Neutrophil (primary cell): ENCODE data around the gene PEX12.

Experiments used
- H3K27ac ChIP-seq: fragments of 200-600 bp; sonication (generic); 2 replicates; pipeline ENCODE4 v1.5.1; 2016; ENCODE audit warnings: mild to moderate bottlenecking, moderate library complexity
- H3K27me3 ChIP-seq: fragments of 200-600 bp; sonication (generic); 2 replicates; pipeline ENCODE4 v1.6.0; 2016; ENCODE audit warnings: mild to moderate bottlenecking
- H3K36me3 ChIP-seq: fragments of 200-600 bp; sonication (generic); 2 replicates; pipeline ENCODE4 v1.5.1; 2017
- H3K4me1 ChIP-seq, 2 experiments: fragments of 200-600 bp in 1 of 2; sonication (generic) in 1 of 2; 1 replicate in 1 of 2; 2 replicates in 1 of 2; pipeline versions ENCODE4 v1.5.1 to v1.6.1; 2013 to 2016; ENCODE audit warnings: low read depth in 1 of 2, low read length in 1 of 2, mild to moderate bottlenecking in 1 of 2, moderate library complexity in 1 of 2; ENCODE audit not compliant: control insufficient read depth in 1 of 2, insufficient read depth in 1 of 2
- H3K4me3 ChIP-seq, 2 experiments: fragments of 200-600 bp in 1 of 2; sonication (generic) in 1 of 2; 1 replicate in 1 of 2; 2 replicates in 1 of 2; pipeline ENCODE4 v1.5.1; 2013 to 2016; ENCODE audit warnings: low read depth in 1 of 2, low read length in 1 of 2, mild to moderate bottlenecking in 1 of 2, moderate library complexity in 1 of 2
- H3K9me3 ChIP-seq: fragments of 200-600 bp; sonication (generic); 2 replicates; pipeline ENCODE4 v1.5.1; 2016
- TF ChIP-seq, protein P1 (sequence below): fragments of 200-600 bp; sonication (generic); IDR thresholded peaks from 2 replicates; pipeline ENCODE4 v1.5.1; 2016; ENCODE audit warnings: antibody characterized with exemption

The PEX12 gene

DNA sequence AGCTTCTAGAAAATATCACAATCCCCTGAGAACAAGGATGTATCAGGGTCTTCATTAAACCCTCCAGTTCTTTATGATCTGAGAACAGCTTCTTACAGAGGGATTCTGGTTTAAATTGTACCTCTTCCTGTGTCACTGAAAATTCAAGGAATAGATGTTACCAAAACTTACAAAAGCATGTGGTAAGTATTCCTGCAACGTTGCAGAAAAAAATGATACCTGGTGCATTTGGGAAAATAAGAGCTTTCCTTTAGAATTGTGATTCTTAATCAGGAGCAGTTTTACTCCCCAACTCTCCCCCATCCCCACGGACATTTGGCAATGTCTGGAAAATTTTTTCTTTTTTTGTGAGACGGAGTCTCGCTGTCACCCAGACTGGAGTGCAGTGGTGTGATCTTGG is 25.1 kb downstream of the PEX12 start:
- H3K36me3 ChIP-seq, result no peaks in the 10 kb centered on the region
- TF ChIP-seq, protein P1, sequence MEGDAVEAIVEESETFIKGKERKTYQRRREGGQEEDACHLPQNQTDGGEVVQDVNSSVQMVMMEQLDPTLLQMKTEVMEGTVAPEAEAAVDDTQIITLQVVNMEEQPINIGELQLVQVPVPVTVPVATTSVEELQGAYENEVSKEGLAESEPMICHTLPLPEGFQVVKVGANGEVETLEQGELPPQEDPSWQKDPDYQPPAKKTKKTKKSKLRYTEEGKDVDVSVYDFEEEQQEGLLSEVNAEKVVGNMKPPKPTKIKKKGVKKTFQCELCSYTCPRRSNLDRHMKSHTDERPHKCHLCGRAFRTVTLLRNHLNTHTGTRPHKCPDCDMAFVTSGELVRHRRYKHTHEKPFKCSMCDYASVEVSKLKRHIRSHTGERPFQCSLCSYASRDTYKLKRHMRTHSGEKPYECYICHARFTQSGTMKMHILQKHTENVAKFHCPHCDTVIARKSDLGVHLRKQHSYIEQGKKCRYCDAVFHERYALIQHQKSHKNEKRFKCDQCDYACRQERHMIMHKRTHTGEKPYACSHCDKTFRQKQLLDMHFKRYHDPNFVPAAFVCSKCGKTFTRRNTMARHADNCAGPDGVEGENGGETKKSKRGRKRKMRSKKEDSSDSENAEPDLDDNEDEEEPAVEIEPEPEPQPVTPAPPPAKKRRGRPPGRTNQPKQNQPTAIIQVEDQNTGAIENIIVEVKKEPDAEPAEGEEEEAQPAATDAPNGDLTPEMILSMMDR, result no peak
- no peaks in the 10 kb centered on the region for H3K4me1 ChIP-seq
- H3K9me3 ChIP-seq, result no peaks in the 10 kb centered on the region
- H3K27ac ChIP-seq, result no peak overlapping the region
- peaks cover 37% of the 10 kb centered on the region for H3K27me3 ChIP-seq
- no peak overlapping the region for H3K4me3 ChIP-seq

GRCh38 chr17:35548978-35549377 is 29.4 kb downstream of the PEX12 start:
- H3K9me3 ChIP-seq, result no peaks in the 10 kb centered on the region
- H3K27ac ChIP-seq, result no peak overlapping the region
- H3K36me3 ChIP-seq, result no peaks in the 10 kb centered on the region
- no peak overlapping the region for H3K4me3 ChIP-seq
- peaks cover 37% of the 10 kb centered on the region for H3K27me3 ChIP-seq
- TF ChIP-seq, protein P1, result no peak
- H3K4me1 ChIP-seq, result peaks cover 7 to 9% of the 10 kb centered on the region in 2 experiments

DNA sequence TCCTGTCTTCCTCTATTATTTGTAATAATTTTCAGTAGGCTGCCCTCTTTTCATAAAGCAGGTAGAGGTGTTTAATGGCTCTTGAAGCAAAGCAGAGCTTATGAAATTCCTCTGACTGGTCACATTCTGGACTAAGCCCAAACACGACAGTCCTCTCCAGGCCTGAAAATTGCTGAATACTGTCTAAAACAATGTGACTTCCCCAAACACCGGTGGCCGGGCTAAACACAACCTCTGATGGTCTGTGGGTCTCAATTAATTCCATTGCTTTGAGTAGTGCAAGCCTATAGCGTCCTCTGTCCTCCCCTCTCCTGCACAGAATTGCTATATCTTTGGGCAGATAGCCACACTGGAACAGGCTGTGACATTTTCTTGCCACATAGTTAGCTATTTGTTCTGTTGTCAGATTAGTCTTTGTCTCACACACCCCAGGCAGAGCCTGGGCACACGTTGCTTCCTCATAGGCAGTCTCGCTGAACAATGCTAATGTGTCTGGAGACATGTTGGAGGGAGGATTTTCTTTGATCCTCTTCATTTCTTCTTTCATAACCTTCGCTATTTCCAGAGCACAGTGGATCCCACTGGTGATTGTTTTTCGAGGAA is 30.1 kb downstream of the PEX12 start:
- TF ChIP-seq, protein P1, result no peak
- Histone ChIP-seq H3K4me1 (peaks cover 7 to 9% of the 10 kb centered on the region in 2 experiments), H3K27me3 (peaks cover 30% of the 10 kb centered on the region), H3K36me3 (no peaks in the 10 kb centered on the region), H3K4me3 (no peak overlapping the region), H3K27ac (no peak overlapping the region), H3K9me3 (no peaks in the 10 kb centered on the region)

DNA sequence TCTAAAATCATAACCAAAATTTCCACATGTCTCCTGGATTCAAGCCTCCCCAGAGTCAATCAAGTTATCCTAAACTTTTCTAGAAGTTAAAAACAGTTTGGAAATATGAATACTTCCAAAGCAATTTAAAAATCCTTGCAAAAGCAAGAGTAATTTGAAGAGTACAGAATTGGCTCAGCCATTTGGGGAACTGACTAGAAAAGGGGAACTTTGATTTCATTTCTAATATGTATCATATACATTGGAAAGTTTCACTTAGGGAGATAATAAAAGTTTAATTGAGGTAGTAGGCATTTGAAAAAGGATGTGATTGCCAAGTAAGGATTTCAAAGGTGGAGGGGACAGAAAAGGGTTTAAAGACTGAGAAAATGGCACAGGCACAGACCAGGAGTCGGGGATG is 31.9 kb downstream of the PEX12 start:
- Histone ChIP-seq H3K9me3 (no peaks in the 10 kb centered on the region), H3K27ac (peak overlapping the region; percentile 48), H3K4me1 (peaks cover 11 to 20% of the 10 kb centered on the region in 2 experiments), H3K4me3 (no peak overlapping the region), H3K36me3 (no peaks in the 10 kb centered on the region), H3K27me3 (peaks cover 13% of the 10 kb centered on the region)
- TF ChIP-seq, protein P1, result no peak

DNA sequence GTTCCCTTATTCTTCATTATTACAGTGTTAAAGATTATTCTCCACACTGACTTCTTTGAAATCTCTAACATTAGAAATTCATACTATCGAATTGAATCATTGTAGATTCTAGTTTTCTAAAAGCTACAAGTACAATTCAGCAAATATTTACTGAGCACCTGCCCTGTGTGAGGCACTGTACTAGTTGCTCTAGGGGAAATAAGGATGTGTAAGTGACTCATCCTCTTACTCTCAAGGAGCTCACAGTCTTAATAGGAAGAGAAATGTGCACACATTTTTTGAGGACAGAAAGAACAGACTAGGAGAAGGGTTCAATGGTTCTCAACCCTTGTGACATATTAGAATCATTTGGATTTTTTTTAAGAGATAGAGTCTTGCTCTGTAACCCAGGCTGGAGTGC is 33.2 kb downstream of the PEX12 start:
- Histone ChIP-seq H3K4me3 (no peak overlapping the region), H3K9me3 (no peaks in the 10 kb centered on the region), H3K27ac (no peak overlapping the region), H3K36me3 (no peaks in the 10 kb centered on the region), H3K4me1 (peaks cover 21 to 34% of the 10 kb centered on the region in 2 experiments), H3K27me3 (peaks cover 6% of the 10 kb centered on the region)
- TF ChIP-seq, protein P1, result no peak
